Left forelimb (tissue), 1 donor: ENCODE measurements around the gene CCDC14.
"Not testable (repeated sequence)": the region's sequence is repeated elsewhere in the genome, so short reads cannot be mapped to it uniquely, and the experiment has no call there.

Experiments used
- DNase-seq: peaks from one replicate; pipeline ENCODE4 v3.0.0-alpha.2; 2018; ENCODE audit warnings: low spot score

The CCDC14 gene

GRCh38 chr3:123964793-123965192, 3.8 kb upstream of the CCDC14 start:
- not testable (repeated sequence) for DNase-seq

- DNase-seq: no peak
Observed at GRCh38 chr3:123961508-123961856, 453 bp upstream of the CCDC14 start.

- no peak for DNase-seq
Observed at GRCh38 chr3:123953735-123954134, 7.3 kb downstream of the CCDC14 start.

GRCh38 chr3:123952844-123953520, 8.0 kb downstream of the CCDC14 start:
- no peak for DNase-seq

GRCh38 chr3:123951522-123952447, 9.2 kb downstream of the CCDC14 start:
- DNase-seq: no peak

- no peak for DNase-seq
Observed at GRCh38 chr3:123949641-123950040, 11.4 kb downstream of the CCDC14 start.

GRCh38 chr3:123948449-123948848, 12.6 kb downstream of the CCDC14 start:
- DNase-seq: no peak

GRCh38 chr3:123947482-123947881, 13.5 kb downstream of the CCDC14 start:
- no peak for DNase-seq

- DNase-seq: no peak
Observed at GRCh38 chr3:123941542-123941941, 19.5 kb downstream of the CCDC14 start.

GRCh38 chr3:123941121-123941520, 19.9 kb downstream of the CCDC14 start:
- no peak for DNase-seq

GRCh38 chr3:123939706-123940105, 21.3 kb downstream of the CCDC14 start:
- no peak for DNase-seq

- DNase-seq: no peak
Observed at GRCh38 chr3:123936400-123936799, 24.6 kb downstream of the CCDC14 start.

- no peak for DNase-seq
Observed at GRCh38 chr3:123935830-123936229, 25.2 kb downstream of the CCDC14 start.

GRCh38 chr3:123934250-123934649, 26.8 kb downstream of the CCDC14 start:
- DNase-seq: no peak

- no peak for DNase-seq
Observed at GRCh38 chr3:123930445-123930844, 30.6 kb downstream of the CCDC14 start.

- no peak for DNase-seq
Observed at GRCh38 chr3:123929325-123929724, 31.7 kb downstream of the CCDC14 start.

- no peak for DNase-seq
Observed at GRCh38 chr3:123926396-123926795, 34.6 kb downstream of the CCDC14 start.

GRCh38 chr3:123920868-123921267, 40.2 kb downstream of the CCDC14 start:
- DNase-seq: no peak

GRCh38 chr3:123920383-123920782, 40.6 kb downstream of the CCDC14 start:
- no peak for DNase-seq

GRCh38 chr3:123919353-123919752, 41.7 kb downstream of the CCDC14 start:
- no peak for DNase-seq

- no peak for DNase-seq
Observed at GRCh38 chr3:123914829-123915228, 46.2 kb downstream of the CCDC14 start.

GRCh38 chr3:123909785-123910184, 51.2 kb downstream of the CCDC14 start:
- no peak for DNase-seq

- no peak for DNase-seq
Observed at GRCh38 chr3:123907720-123908119, 53.3 kb downstream of the CCDC14 start.
